H54 (cell line): ENCODE measurements around the gene DHRS9.
"Not testable (repeated sequence)": the region's sequence is repeated elsewhere in the genome, so short reads cannot be mapped to it uniquely, and the experiment has no call there.

Source experiments
- DNase-seq: peaks from one replicate; pipeline ENCODE4 v3.0.0; 2011; ENCODE audit warnings: low spot score, mixed read lengths; ENCODE audit not compliant: insufficient read length
- FAIRE-seq: peaks from 3 replicates; lab custom pipeline; 2011; peaks lifted over from hg19 to GRCh38; lab: Jason Lieb, UNC
- POLR2A ChIP-seq: IDR thresholded peaks from 2 replicates; pipeline ENCODE4 v1.6.1; 2011; ENCODE audit warnings: low read depth, mild to moderate bottlenecking, low read length

DHRS9 gene

GRCh38 chr2:169046440-169047151 is 22.8 kb upstream of the DHRS9 start:
- FAIRE-seq: no peak
- DNase-seq: no peak
- TF ChIP-seq POLR2A: no peak

- no peak for TF ChIP-seq POLR2A
- no peak for DNase-seq
- no peak for FAIRE-seq
These were observed 21.8 kb upstream of the DHRS9 start for GRCh38 chr2:169047256-169048250.

- TF ChIP-seq POLR2A: no peak
- no peak for DNase-seq
- FAIRE-seq: no peak
These were observed 20.2 kb upstream of the DHRS9 start for GRCh38 chr2:169049142-169049541.

- DNase-seq (no peak), FAIRE-seq (no peak)
- no peak for TF ChIP-seq POLR2A
These were observed 18.7 kb upstream of the DHRS9 start for GRCh38 chr2:169050476-169051240.

- not testable (repeated sequence) for FAIRE-seq, DNase-seq
These were observed 14.8 kb upstream of the DHRS9 start for GRCh38 chr2:169054575-169054974.

- not testable (repeated sequence) for DNase-seq, FAIRE-seq
These were observed 5.2 kb upstream of the DHRS9 start for GRCh38 chr2:169064199-169064598.

- no peak for DNase-seq
- FAIRE-seq: no peak
These were observed 3.9 kb upstream of the DHRS9 start for GRCh38 chr2:169065422-169065821.

GRCh38 chr2:169065864-169066517 is 3.4 kb upstream of the DHRS9 start:
- no peak for FAIRE-seq
- no peak for TF ChIP-seq POLR2A
- no peak for DNase-seq

More at GRCh38 chr2:169065422-169065821, 3.9 kb upstream of the DHRS9 start:
- TF ChIP-seq POLR2A: no peak

- no peak for FAIRE-seq
- no peak for TF ChIP-seq POLR2A
- DNase-seq: no peak
These were observed 2.5 kb upstream of the DHRS9 start for GRCh38 chr2:169066897-169067296.

- FAIRE-seq: no peak
- TF ChIP-seq POLR2A: no peak
- no peak for DNase-seq
These were observed 470 bp downstream of the DHRS9 start for GRCh38 chr2:169069833-169070232.

- DNase-seq (no peak), FAIRE-seq (no peak)
- no peak for TF ChIP-seq POLR2A
These were observed 2.1 kb downstream of the DHRS9 start for GRCh38 chr2:169071455-169071854.

GRCh38 chr2:169072163-169072925 is 3.0 kb downstream of the DHRS9 start:
- no peak for TF ChIP-seq POLR2A
- DNase-seq: no peak
- FAIRE-seq: no peak

- FAIRE-seq: no peak
- DNase-seq: no peak
- no peak for TF ChIP-seq POLR2A
These were observed 4.0 kb downstream of the DHRS9 start for GRCh38 chr2:169073211-169073962.
